GM23248 (cell line): ENCODE results near the gene MRPS2.

Source experiments
- EZH2 ChIP-seq: fragments of 200-600 bp; sonication (generic); IDR thresholded peaks from 2 replicates; pipeline ENCODE4 v1.6.1; 2018; ENCODE audit warnings: antibody characterized with exemption, mild to moderate bottlenecking; ENCODE audit not compliant: insufficient read depth, poor library complexity, severe bottlenecking
- EZH2phosphoT487 ChIP-seq: fragments of 200-600 bp; sonication (generic); IDR thresholded peaks from 2 replicates; pipeline ENCODE4 v1.6.1; 2018; ENCODE audit warnings: antibody characterized with exemption, moderate library complexity, mild to moderate bottlenecking, low read depth; ENCODE audit not compliant: insufficient read depth

DNA sequence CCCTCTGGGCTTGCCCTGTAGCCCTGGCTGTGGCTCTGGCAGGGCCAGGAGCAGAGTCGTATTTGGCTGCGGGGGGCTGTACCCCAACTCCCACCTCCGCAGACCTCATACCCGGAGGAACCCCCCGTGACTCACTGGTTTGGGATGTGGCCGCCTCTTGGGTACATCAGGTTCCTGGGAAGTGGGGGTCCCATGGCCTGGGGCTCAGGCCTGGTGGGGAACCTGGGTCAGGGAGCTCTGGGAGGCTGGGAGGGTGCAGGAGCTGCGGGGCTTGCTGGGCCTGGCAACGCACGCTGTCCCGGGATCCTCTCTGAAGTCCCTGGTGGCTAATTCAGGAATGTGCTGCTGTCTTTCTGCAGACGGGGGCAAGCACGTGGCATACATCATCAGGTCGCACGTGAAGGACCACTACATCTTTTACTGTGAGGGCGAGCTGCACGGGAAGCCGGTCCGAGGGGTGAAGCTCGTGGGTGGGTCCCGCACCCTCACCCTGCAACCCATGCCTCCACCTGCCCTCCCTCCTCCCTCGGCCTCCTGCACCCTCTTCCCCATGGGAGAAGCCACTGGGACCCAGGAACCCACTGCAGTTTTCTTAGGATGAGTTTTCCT lies 23.1 kb downstream of the MRPS2 start:
- TF ChIP-seq EZH2phosphoT487 (no peak), EZH2 (no peak)
